K562 (cell line): Measurements from ENCODE around the gene PRXL2B. TPM values are rescaled to one million over a fixed set of nuclear protein-coding genes. Genes with fewer than 3 reads are reported as not detected.
A peak's percentile ranks its signal among the peaks of the same experiment; 100 is the strongest.

Source experiments
- CC2D1A ChIP-seq: fragments of 450-650 bp; IDR thresholded peaks from 2 replicates; pipeline ENCODE4 v1.6.1; 2017; ENCODE audit warnings: mild to moderate bottlenecking
- DMBX1 ChIP-seq: fragments of 250-450 bp; sonication (Bioruptor Pico); IDR thresholded peaks from 2 replicates; pipeline ENCODE4 v1.8.0; 2022; ENCODE audit warnings: inconsistent platforms, mild to moderate bottlenecking, moderate library complexity, borderline replicate concordance
- EHMT2 ChIP-seq: fragments of 450-650 bp; IDR thresholded peaks from 2 replicates; pipeline ENCODE4 v1.6.1; 2018; ENCODE audit warnings: antibody characterized with exemption
- ELF4 ChIP-seq: fragments of 450-650 bp; formaldehyde crosslinking; IDR thresholded peaks from 2 replicates; pipeline ENCODE4 v1.4.0; 2022; ENCODE audit warnings: missing genetic modification characterization
- NR1H2 ChIP-seq: sonication (generic); formaldehyde crosslinking; IDR thresholded peaks from 2 replicates; pipeline ENCODE4 v1.4.0; 2020; ENCODE audit warnings: mild to moderate bottlenecking, missing genetic modification reagents
- NR3C1 ChIP-seq: sonication (generic); formaldehyde crosslinking; IDR thresholded peaks from 2 replicates; pipeline ENCODE4 v1.8.1; 2022; ENCODE audit warnings: missing genetic modification reagents
- SMC3 ChIP-seq: conservative IDR thresholded peaks from 2 replicates; pipeline ENCODE4 v1.6.1; 2011; ENCODE audit warnings: low read depth, low read length, improper control_type of control experiment; ENCODE audit not compliant: insufficient read depth
- SREBF1 ChIP-seq: fragments of 150-350 bp; IDR thresholded peaks from 2 replicates; pipeline ENCODE4 v1.6.1; 2014; ENCODE audit warnings: antibody characterized with exemption, low read depth, low read length, borderline replicate concordance
- XRCC5 ChIP-seq: fragments of 200-400 bp; formaldehyde crosslinking; IDR thresholded peaks from 2 replicates; pipeline ENCODE4 v1.6.1; 2017; ENCODE audit warnings: low read depth, mild to moderate bottlenecking, low read length
- ZKSCAN1 ChIP-seq: fragments of 150-350 bp; IDR thresholded peaks from 2 replicates; pipeline ENCODE4 v1.6.1; 2016; ENCODE audit warnings: low read depth, low read length
- ZNF318 ChIP-seq, 2 experiments: fragments of 450-650 bp; IDR thresholded peaks; 2 replicates each; pipeline ENCODE4 v1.6.1; 2016; ENCODE audit warnings: mild to moderate bottlenecking in 2 of 2, borderline replicate concordance in 1 of 2, low read depth in 1 of 2, moderate library complexity in 1 of 2
- ZNF586 ChIP-seq: fragments of 450-650 bp; formaldehyde crosslinking; conservative IDR thresholded peaks from 2 replicates; pipeline ENCODE4 v1.4.0; 2020; ENCODE audit warnings: mild to moderate bottlenecking, moderate library complexity
- ZNF830 ChIP-seq: fragments of 250-450 bp; sonication (Bioruptor Pico); IDR thresholded peaks from 2 replicates; pipeline ENCODE4 v1.5.0; 2021; ENCODE audit warnings: mild to moderate bottlenecking
- polyA plus RNA-seq, 8 experiments: library from polyadenylated mRNA; depleted of rRNA in 4 of 8; stranded (reverse) in 5 of 8; unstranded in 3 of 8; fragments of >200 nt; fragmentation: Nextera tagmentation in 2 of 8; fragmentation: Illumina TruSeq in 1 of 8; extraction: Ambion mirVana in 2 of 8; extraction: Trizol in 1 of 8; gene quantifications; 2 replicates each; pipeline versions ENCODE4 v1.2.1 to v1.2.3, GENCODE V29; 2011 to 2014; ENCODE audit warnings: inconsistent platforms in 1 of 8, missing spikeins in 1 of 8
- total RNA-seq, 7 experiments: library from RNA; depleted of rRNA in 6 of 7; stranded (reverse); fragments of >200 nt in 6 of 7; fragmentation: Illumina TruSeq in 2 of 7; extraction: Trizol in 2 of 7; gene quantifications; 2 replicates each; pipeline versions ENCODE4 v1.2.1 to v1.2.3, GENCODE V29; 2011 to 2021; ENCODE audit warnings: low replicate concordance in 1 of 7
- TF ChIP-seq, protein P1 (sequence below): conservative IDR thresholded peaks from 2 replicates; pipeline ENCODE4 v1.6.1; 2011; ENCODE audit warnings: low read depth, mild to moderate bottlenecking, low read length; ENCODE audit not compliant: control insufficient read depth
- TF ChIP-seq, protein P2 (sequence below): fragments of 250-450 bp; sonication (Bioruptor Pico); IDR thresholded peaks from 2 replicates; pipeline ENCODE4 v1.5.0; 2021; ENCODE audit warnings: mild to moderate bottlenecking, moderate library complexity

PRXL2B gene
- total and polyA plus RNA-seq, 9 of the 15 experiments (the other 6 are each of a cell fraction or from before 2014, with no cell fraction given), result 0.99 to 25.3 (median 11.8) TPM

DNA sequence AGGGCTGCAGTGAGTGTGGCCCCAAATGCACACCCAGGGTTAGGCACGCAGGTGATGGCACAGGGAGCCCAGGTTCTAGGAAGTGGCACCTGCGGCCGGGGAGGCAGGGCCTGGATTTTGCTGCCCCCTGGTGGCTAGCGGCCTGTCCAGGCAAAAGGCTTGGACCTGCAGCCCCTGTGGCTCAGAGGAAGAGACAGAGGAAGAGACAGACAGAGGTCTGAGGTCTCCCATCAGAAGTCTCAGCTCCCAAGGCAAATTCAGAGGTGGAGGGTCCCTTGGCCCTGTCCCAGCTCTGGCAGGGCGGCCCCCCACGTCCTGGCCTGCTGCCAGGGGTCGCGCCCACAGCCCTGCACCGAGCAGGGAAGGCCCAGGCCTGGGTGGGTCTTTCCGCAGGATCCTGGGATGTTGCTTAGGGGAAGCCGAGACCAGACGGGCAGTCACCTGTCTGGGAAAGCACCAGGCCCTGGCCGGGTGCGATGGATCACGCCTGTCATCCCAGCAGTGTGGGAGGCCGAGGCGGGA, 38.4 kb upstream of the PRXL2B start (continued):
- TF ChIP-seq ZKSCAN1 (0 out of 2 replicates have a peak, but pooled peaks have one; percentile 21), ELF4 (CRISPR knock-in tag) (0 out of 2 replicates have a peak, but pooled peaks have one; percentile 21), NR1H2 (peak; percentile 53; the same call in 1 of the 2 replicates), XRCC5 (peak; percentile 92), NR3C1 (CRISPR knock-in tag) (no peak), ZNF830 (no peak), ZNF318 (IDR thresholded peaks at IDR 0.05; ENCODE audit: borderline replicate concordance in 1 of 2, low read depth in 1 of 2) (no peak), CC2D1A (peak; percentile 87), SREBF1 (no peak), EHMT2 (no peak), SMC3 (peak; percentile 94), DMBX1 (0 out of 2 replicates have a peak, but pooled peaks have one; percentile 57), ZNF586 (CRISPR knock-in tag) (0 out of 2 replicates have a peak, but pooled peaks have one; percentile 10)
- TF ChIP-seq, protein P1, sequence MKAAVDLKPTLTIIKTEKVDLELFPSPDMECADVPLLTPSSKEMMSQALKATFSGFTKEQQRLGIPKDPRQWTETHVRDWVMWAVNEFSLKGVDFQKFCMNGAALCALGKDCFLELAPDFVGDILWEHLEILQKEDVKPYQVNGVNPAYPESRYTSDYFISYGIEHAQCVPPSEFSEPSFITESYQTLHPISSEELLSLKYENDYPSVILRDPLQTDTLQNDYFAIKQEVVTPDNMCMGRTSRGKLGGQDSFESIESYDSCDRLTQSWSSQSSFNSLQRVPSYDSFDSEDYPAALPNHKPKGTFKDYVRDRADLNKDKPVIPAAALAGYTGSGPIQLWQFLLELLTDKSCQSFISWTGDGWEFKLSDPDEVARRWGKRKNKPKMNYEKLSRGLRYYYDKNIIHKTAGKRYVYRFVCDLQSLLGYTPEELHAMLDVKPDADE, result 0 out of 2 replicates have a peak, but pooled peaks have one; percentile 17
- TF ChIP-seq, protein P2, sequence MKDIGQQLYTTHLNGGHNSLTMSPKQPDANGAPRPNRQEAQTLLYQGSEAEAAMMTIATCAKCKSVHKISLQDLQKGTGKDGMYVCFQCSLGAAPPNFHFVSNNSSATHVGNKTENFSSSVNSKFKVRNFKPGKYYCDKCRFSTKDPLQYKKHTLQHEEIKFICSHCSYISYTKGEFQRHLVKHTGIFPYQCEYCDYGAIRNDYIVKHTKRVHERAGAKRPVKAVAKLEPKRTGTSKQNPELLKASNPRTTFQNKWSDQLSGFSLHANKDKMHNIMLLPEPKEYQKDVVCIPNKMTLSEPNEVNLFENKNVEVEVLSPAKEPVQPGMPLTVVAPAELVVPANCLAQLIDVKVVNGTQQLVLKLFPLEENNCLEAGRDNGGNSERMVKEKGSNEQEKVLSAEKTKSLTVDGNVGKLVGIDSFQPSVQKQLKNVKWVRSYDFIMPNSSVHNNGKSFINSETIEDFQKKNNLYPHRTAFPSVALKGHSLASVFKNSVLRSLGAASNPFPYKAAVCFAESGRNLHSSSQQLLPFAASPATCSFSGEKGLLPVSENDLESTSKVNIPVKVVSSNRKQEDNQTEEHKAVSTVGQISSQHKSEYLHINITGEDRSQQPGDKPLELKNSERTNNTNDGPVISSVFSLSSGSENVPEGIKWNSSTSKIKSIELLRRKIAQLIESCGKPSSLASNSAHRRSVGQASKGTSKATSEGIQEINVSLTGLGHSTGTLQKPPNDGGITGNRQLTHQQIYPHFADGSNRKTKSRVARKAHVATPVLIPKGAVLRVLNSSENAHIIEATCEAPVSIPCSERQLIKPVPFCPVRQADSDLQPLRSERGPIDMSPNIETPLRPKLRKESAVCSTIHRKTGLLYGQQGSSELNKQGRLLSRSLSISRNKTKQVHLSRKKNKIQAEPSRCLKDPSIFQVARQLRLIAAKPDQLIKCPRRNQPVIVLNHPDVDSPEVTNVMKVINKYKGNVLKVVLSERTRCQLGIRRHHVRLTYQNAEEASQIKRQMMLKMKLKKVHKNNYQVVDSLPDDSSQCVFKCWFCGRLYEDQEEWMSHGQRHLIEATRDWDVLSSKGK, result no peak
